Pancreas (tissue), 10 donors: ENCODE results near the gene ZNF345. TPM values are rescaled to one million over a fixed set of nuclear protein-coding genes. Genes with fewer than 3 reads are reported as not detected.

Experiments used
- ATAC-seq, 4 donors: fragments of 200-7000 bp; cut with Tn5 transposase; one replicate each; pipeline versions ENCODE4 v1.8.0 to v1.9.1; 2020; ENCODE audit warnings: mild to moderate bottlenecking in 4 of 4, moderate library complexity in 4 of 4
- DNase-seq, 6 donors: peaks; one replicate each; pipeline ENCODE4 v3.0.0-alpha.2; 2020
- FAIRE-seq: peaks from 2 replicates; lab custom pipeline; 2012; peaks lifted over from hg19 to GRCh38; lab: Jason Lieb, UNC
- H3K27ac ChIP-seq, 4 donors: fragments of 200-600 bp; sonication (generic); 1 replicate in 3 of 4; 2 replicates in 1 of 4; pipeline versions ENCODE4 v1.5.0 to v1.8.0; 2020
- H3K27me3 ChIP-seq, 4 donors: fragments of 200-600 bp; one replicate each; pipeline ENCODE4 v1.8.0; 2021
- H3K36me3 ChIP-seq, 3 donors: fragments of 200-600 bp; sonication (generic) in 1 of 3; one replicate each; pipeline versions ENCODE4 v1.5.0 to v1.8.0; 2020 to 2021
- H3K4me1 ChIP-seq, 3 donors: fragments of 200-600 bp; one replicate each; pipeline ENCODE4 v1.8.0; 2021
- H3K4me3 ChIP-seq, 4 donors: fragments of 200-600 bp; sonication (generic) in 2 of 4; one replicate each; pipeline versions ENCODE4 v1.5.0 to v1.8.0; 2020 to 2021
- H3K9me3 ChIP-seq, 4 donors: fragments of 200-600 bp; one replicate each; pipeline ENCODE4 v1.8.0; 2021
- WGBS, 2 donors: extraction: QIAGEN DNeasy Blood & Tissue Kit; methylation state at CpG; one replicate each; pipeline ENCODE4 v1.1.7; 2013; 5-methylcytosine and 5-hydroxymethylcytosine counted together
- intact Hi-C, 3 donors: fragments of 100-400 bp; cut with DNase I; formaldehyde crosslinking; loops; one replicate each; pipeline versions ENCODE4 v1.11.1 to v1.14.2; 2022
- polyA plus RNA-seq, 2 donors: library from polyadenylated mRNA; stranded (reverse); fragments of 200-250 nt; gene quantifications; one replicate each; pipeline ENCODE4 v1.2.3, GENCODE V29; 2013
- total RNA-seq, 6 donors: library from RNA; stranded (reverse); fragmentation: NEBNext Ultra II Directional in 4 of 6; extraction: Animal tissue kit (Norgen Biotek cat#: 25700) in 4 of 6; gene quantifications; one replicate each; pipeline versions ENCODE4 v1.2.1 to v1.2.4, GENCODE V29; 2021 to 2023
- TF ChIP-seq, protein P1 (sequence below), 4 donors: fragments of 200-600 bp; sonication (generic) in 3 of 4; IDR thresholded peaks; one replicate each; pipeline versions ENCODE4 v1.5.0 to v1.8.0; 2021; ENCODE audit warnings: antibody characterized with exemption in 4 of 4
- donor health status: healthy with polysubstance abuse.
- donor health status: DM: no; HTN: no; CAD: no; lungs with moderate emphysema.
- donor health status: DM: no; HTN: no; CAD: no.
- donor health status: control.
- donor health status: control.
- donor health status: Bipolar disorder and iron deficiency.
- donor health status: DM: yes; HTN: yes; CAD: no.
- donor health status: DM: no; HTN: no; CAD: no.
- donor health status: DM: no; HTN: no; CAD: no.
- donor health status: DM: yes; HTN: yes; CAD: no.

The ZNF345 gene
- 1 to 10 TPM; 1.4 to 3.8 (median 2.0) TPM for total RNA-seq
- 1 to 10 TPM; 2.2 to 2.7 TPM for polyA plus RNA-seq

DNA sequence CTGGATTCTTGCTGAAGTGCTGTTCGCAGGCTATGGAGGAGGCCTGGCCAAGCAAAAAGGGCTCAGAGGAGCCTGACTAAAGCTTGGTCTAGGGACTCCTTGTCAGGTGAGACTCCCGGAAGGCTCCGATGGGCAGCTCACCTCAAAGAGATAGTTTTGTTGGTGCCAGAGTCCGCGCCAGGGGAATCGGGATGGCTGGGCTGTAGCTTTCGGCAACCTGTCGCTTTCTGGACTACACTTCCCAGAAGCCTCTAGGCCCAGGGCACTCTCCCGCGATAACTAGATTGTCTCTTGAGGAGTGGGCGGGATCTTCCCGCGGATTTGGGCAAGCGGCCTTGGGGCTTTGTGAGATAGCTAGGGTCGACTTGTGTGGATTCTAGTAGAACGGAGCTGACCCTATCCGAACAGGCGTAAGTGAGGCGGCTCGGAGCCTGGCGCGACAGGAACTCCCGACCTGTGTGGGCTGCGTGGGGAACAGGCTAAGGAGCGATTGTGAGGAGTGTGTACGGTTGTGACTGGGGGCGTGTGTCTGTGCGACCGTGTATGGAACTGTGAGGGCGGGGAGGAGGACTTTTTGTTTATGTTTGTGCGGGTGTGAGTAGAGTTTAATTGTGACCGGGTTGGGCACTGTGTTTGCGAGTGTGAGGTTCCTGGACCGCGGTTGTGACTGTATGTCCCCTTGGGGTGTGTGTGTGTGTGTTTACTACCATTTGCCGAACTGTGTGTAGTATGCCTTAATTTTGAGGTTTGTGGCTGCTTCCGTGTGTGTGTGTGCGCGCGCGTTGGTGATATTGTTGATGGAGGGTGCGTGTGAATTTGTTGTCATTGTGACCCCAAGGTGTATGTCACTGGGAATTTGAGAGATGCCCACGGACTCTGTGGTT is at the start of gene ZNF345:
Gene ZNF345, plus strand, starts transcription at position 318 of the 884 bp plus-strand sequence. CDS start 25,955 bp downstream, outside the sequence.
- peak within 1 kb of the TSS; percentile 60 to 86 (median 75) for H3K4me3 ChIP-seq
- peak; percentile 5 for FAIRE-seq
- peak within 1 kb of the TSS; percentile 28 to 83 (median 81) for H3K27ac ChIP-seq
- no peaks in the 10 kb centered on the region for H3K9me3 ChIP-seq
- ATAC-seq: peak; percentile 93 to 98 (median 96)
- TF ChIP-seq, protein P1, sequence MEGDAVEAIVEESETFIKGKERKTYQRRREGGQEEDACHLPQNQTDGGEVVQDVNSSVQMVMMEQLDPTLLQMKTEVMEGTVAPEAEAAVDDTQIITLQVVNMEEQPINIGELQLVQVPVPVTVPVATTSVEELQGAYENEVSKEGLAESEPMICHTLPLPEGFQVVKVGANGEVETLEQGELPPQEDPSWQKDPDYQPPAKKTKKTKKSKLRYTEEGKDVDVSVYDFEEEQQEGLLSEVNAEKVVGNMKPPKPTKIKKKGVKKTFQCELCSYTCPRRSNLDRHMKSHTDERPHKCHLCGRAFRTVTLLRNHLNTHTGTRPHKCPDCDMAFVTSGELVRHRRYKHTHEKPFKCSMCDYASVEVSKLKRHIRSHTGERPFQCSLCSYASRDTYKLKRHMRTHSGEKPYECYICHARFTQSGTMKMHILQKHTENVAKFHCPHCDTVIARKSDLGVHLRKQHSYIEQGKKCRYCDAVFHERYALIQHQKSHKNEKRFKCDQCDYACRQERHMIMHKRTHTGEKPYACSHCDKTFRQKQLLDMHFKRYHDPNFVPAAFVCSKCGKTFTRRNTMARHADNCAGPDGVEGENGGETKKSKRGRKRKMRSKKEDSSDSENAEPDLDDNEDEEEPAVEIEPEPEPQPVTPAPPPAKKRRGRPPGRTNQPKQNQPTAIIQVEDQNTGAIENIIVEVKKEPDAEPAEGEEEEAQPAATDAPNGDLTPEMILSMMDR (IDR thresholded peaks at IDR 0.05): no peak
- H3K27me3 ChIP-seq: no peaks in the 10 kb centered on the region
- 0% methylated on average over 43 of the region's 43 CpGs for WGBS, 2 donors
- DNase-seq: peak; percentile 83 to 92 (median 90)
- no peaks in the 10 kb centered on the region for H3K36me3 ChIP-seq
- intact Hi-C loops: no loop called here
- H3K4me1 ChIP-seq: peaks cover 0 to 5% (median 0%) of the 10 kb centered on the region in 3 donors

DNA sequence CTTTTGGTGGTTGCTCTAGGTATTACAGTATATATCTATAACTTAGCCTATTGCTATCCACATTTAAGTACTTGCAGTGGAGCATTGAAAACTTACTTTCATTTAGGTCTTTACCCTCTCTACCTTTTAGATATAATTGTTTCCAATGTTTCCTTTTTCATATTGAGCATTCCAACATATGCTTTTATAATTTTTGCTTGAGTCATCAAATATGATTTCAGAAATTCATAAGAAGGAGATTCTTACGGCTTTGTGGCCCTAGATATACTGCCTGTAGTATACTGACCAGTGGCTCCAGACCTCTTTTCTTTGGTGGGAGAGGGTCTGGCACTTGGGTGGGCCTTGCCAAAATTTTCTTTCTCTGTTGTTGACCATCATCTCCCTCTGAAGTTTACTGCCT is 45.3 kb upstream of the ZNF345 start:
- intact Hi-C loops: no loop called here
- no peaks in the 10 kb centered on the region for H3K4me1 ChIP-seq
- FAIRE-seq (no peak), DNase-seq (no peak), ATAC-seq (no peak)
- H3K27ac ChIP-seq: no peak overlapping the region
- WGBS, 2 donors: 92 to 98% methylated on average over 1 of the region's 1 CpG
- H3K36me3 ChIP-seq: peaks cover 0 to 17% (median 5%) of the 10 kb centered on the region in 3 donors
- TF ChIP-seq, protein P1 (IDR thresholded peaks at IDR 0.05): peak in 1 of 4 donors; percentile 16
- no peaks in the 10 kb centered on the region for H3K27me3 ChIP-seq
- no peaks in the 10 kb centered on the region for H3K9me3 ChIP-seq
- no peak overlapping the region for H3K4me3 ChIP-seq

DNA sequence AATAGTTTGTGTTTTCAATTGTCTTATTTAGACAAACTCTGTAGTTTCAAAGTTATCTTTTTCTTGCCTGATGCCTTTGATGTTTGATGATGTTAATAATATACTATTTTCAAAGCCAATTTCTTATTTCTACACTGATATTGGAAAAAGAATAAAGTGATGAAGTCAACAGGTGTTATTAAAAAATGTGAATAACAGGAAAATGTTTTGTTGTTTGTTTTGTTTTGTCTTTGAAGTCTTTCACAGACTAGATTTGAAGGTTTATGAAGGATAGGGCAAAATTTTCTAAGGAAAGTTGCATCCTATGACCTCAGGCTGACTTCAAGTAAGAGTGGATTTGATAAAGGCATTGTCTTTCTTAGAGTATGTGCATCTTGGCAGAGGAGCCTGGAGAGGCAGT is 43.6 kb upstream of the ZNF345 start:
- DNase-seq (no peak), FAIRE-seq (no peak), ATAC-seq (no peak)
- Histone ChIP-seq H3K4me1 (no peaks in the 10 kb centered on the region), H3K9me3 (peaks cover 0 to 7% (median 0%) of the 10 kb centered on the region in 4 donors), H3K36me3 (peaks cover 0 to 8% (median 5%) of the 10 kb centered on the region in 3 donors), H3K27me3 (no peaks in the 10 kb centered on the region), H3K27ac (no peak overlapping the region), H3K4me3 (no peak overlapping the region)
- TF ChIP-seq, protein P1 (IDR thresholded peaks at IDR 0.05): no peak
- intact Hi-C loops: no loop called here

DNA sequence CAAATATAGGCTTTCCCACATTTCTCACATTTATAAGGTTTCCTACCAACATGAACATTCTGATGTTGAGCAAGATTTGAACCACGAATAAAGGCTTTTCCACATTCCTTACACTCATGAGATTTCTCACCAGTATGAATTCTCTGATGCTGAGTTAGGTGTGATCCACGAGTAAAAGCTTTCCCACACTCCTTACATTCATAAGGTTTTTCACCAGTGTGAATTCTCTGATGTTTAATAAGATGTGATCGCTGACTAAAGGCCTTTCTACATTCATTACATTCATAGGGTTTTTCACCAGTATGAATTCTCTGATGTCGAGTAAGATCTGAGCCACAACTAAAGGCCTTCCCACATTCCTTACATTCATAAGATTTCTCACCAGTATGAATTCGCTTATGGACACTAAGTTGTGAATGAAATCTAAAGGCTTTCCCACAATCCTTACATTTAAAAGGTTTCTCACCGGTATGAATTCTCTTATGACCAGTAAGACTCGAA is 31.5 kb upstream of the ZNF345 start:
- Histone ChIP-seq H3K4me3 (no peak overlapping the region), H3K27me3 (no peaks in the 10 kb centered on the region), H3K9me3 (peaks cover 0 to 26% (median 14%) of the 10 kb centered on the region in 4 donors), H3K4me1 (no peaks in the 10 kb centered on the region), H3K27ac (no peak overlapping the region), H3K36me3 (peaks cover 0 to 51% (median 9%) of the 10 kb centered on the region in 3 donors)
- intact Hi-C loops: no loop called here
- FAIRE-seq (no peak), DNase-seq (no peak), ATAC-seq (no peak)
- 96 to 99% methylated on average over 7 of the region's 7 CpGs for WGBS, 2 donors
- TF ChIP-seq, protein P1 (IDR thresholded peaks at IDR 0.05): no peak
